Upper lobe of right lung (tissue), 1 donor: ENCODE data around the gene KIAA1755. TPM values are rescaled to one million over a fixed set of nuclear protein-coding genes. Genes with fewer than 3 reads are reported as not detected.
A peak's percentile ranks its signal among the peaks of the same experiment; 100 is the strongest.

ENCODE experiments used
- ATAC-seq: fragments of 200-7000 bp; cut with Tn5 transposase; one replicate; pipeline ENCODE4 v1.9.1; 2020; ENCODE audit warnings: mild to moderate bottlenecking, moderate library complexity
- DNase-seq: peaks from one replicate; pipeline ENCODE4 v3.0.0-alpha.2; 2020
- H3K27ac ChIP-seq: fragments of 200-600 bp; one replicate; pipeline ENCODE4 v1.8.0; 2022
- H3K27me3 ChIP-seq: fragments of 200-600 bp; one replicate; pipeline ENCODE4 v1.8.0; 2022; ENCODE audit warnings: mild to moderate bottlenecking
- H3K36me3 ChIP-seq: fragments of 200-600 bp; one replicate; pipeline ENCODE4 v1.8.0; 2022
- H3K4me1 ChIP-seq: fragments of 200-600 bp; one replicate; pipeline ENCODE4 v1.8.0; 2022
- H3K4me3 ChIP-seq: fragments of 200-600 bp; one replicate; pipeline ENCODE4 v1.8.0; 2022; ENCODE audit warnings: mild to moderate bottlenecking
- H3K9me3 ChIP-seq: fragments of 200-600 bp; one replicate; pipeline ENCODE4 v1.8.0; 2022
- intact Hi-C: fragments of 100-400 bp; cut with DNase I; formaldehyde crosslinking; loops from one replicate; pipeline ENCODE4 v1.11.0; 2022
- total RNA-seq: library from RNA; stranded (reverse); fragmentation: NEBNext Ultra II Directional; extraction: Animal tissue kit (Norgen Biotek cat#: 25700); gene quantifications from one replicate; pipeline ENCODE4 v1.2.1, GENCODE V29; 2021
- TF ChIP-seq, protein P1 (sequence below): fragments of 200-600 bp; IDR thresholded peaks from one replicate; pipeline ENCODE4 v1.8.0; 2022; ENCODE audit warnings: antibody characterized with exemption
- donor health status: DM: no; HTN: yes; CAD: no; lungs with severe emphysema.

Gene KIAA1755
- total RNA-seq, 1 donor from 2014 or later, result 2.3 TPM

DNA sequence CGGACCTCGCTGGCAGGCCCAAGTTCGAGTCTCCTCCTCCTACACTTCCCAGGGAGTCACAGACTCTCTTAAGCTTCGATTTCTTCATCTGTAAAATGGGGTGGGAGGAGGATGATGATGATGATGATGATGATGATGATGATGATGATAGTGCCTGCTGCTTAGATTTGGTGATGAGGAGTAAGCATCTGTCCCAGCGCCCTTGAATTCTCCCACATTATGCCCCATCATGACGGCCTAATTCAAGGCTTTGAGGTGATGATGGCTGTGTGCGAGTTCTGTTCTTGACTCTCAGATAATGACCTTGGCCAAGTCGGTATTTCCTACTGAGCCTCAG lies 487 bp upstream of the KIAA1755 start:
- ATAC-seq (no peak), DNase-seq (no peak)
- H3K27ac ChIP-seq, result no peak overlapping the region
- H3K4me3 ChIP-seq, result peak overlapping the region; percentile 42
- H3K36me3 ChIP-seq, result no peaks in the 10 kb centered on the region
- TF ChIP-seq, protein P1, sequence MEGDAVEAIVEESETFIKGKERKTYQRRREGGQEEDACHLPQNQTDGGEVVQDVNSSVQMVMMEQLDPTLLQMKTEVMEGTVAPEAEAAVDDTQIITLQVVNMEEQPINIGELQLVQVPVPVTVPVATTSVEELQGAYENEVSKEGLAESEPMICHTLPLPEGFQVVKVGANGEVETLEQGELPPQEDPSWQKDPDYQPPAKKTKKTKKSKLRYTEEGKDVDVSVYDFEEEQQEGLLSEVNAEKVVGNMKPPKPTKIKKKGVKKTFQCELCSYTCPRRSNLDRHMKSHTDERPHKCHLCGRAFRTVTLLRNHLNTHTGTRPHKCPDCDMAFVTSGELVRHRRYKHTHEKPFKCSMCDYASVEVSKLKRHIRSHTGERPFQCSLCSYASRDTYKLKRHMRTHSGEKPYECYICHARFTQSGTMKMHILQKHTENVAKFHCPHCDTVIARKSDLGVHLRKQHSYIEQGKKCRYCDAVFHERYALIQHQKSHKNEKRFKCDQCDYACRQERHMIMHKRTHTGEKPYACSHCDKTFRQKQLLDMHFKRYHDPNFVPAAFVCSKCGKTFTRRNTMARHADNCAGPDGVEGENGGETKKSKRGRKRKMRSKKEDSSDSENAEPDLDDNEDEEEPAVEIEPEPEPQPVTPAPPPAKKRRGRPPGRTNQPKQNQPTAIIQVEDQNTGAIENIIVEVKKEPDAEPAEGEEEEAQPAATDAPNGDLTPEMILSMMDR, result no peak
- peaks cover 7% of the 10 kb centered on the region for H3K4me1 ChIP-seq
- no peaks in the 10 kb centered on the region for H3K9me3 ChIP-seq
- H3K27me3 ChIP-seq, result peaks cover 20% of the 10 kb centered on the region
- intact Hi-C loops, result no loop called here

DNA sequence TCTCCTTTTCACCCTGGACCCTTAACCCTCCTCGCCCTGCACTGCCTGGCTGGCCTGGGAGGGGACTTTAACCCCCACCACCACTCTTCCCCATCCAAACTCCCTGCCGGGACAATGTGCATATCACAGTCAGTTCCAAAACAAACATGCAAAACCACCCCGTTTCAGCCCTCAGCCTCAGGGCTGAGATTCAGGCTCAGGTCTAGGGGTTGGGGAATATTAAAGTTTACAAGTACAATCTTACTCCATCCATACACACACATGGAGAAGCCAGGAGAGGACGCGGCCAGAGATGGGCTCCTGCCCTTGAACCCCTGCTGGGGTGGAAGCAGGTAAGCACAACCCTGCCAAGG lies 534 bp downstream of the KIAA1755 start:
- Histone ChIP-seq H3K36me3 (no peaks in the 10 kb centered on the region), H3K9me3 (no peaks in the 10 kb centered on the region), H3K4me3 (peak overlapping the region; percentile 42), H3K27ac (peak overlapping the region; percentile 51), H3K27me3 (peaks cover 20% of the 10 kb centered on the region), H3K4me1 (peaks cover 10% of the 10 kb centered on the region)
- ATAC-seq, result no peak
- DNase-seq, result no peak
- intact Hi-C loops, result no loop called here
- TF ChIP-seq, protein P1, result no peak

DNA sequence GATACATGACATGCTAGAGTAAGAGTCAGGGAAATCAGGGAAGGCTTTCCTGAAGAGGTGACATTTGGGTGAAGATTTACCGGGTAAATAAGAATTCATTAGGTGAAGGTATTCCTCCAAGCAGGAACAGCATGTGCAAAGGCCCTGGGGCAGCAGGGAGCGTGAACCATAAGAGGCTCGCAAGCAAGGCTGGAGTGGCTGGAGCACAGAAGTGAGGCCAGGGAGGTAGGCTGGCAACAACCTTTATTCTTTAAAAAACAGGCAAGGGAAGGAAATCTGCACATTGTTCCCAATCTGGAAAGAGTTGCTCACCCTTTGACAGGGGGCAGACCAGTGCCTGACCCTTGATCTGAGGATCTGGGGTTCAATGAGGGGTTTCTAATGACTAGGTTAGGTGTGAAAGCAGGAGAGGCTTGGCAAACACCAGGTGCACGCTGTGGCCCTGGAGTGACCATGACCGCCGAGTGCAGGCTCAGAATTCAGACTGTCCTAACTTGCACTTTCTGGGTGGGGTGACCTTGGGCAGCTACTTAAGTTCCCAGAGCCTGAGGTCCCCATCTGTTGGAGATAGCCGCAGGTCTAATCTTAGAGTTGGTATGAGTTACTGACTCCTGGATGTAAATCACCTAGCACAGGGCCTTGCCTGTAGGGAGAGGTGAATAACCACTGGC lies 1.9 kb downstream of the KIAA1755 start:
- H3K9me3 ChIP-seq, result no peaks in the 10 kb centered on the region
- DNase-seq (no peak), ATAC-seq (no peak)
- no peak overlapping the region for H3K27ac ChIP-seq
- intact Hi-C loops, result no loop called here
- peaks cover 10% of the 10 kb centered on the region for H3K4me1 ChIP-seq
- H3K27me3 ChIP-seq, result peaks cover 24% of the 10 kb centered on the region
- TF ChIP-seq, protein P1, result no peak
- H3K4me3 ChIP-seq, result no peak overlapping the region
- H3K36me3 ChIP-seq, result no peaks in the 10 kb centered on the region

DNA sequence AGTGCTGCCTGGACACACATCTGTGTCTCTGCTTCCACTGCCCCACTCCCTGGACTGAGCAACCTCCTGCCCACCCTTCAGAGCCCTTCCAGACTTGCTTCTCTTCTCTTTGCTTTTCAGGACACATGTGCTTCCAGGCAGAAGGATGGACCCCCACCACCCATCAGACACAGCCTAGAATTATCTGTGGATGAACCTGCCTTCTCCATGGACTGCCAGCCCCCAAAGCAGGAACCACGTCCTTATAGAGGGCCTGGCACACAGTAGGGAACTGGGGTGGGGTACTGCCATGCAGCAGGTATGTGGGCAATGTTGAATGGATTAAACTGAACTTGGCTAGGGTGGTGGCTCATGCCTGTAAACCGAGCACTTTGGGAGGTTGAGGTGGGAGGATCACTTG lies 3.6 kb downstream of the KIAA1755 start:
- ATAC-seq (no peak), DNase-seq (no peak)
- no peak overlapping the region for H3K4me3 ChIP-seq
- no peaks in the 10 kb centered on the region for H3K36me3 ChIP-seq
- intact Hi-C loops, result no loop called here
- no peak overlapping the region for H3K27ac ChIP-seq
- H3K9me3 ChIP-seq, result no peaks in the 10 kb centered on the region
- H3K4me1 ChIP-seq, result peaks cover 10% of the 10 kb centered on the region
- TF ChIP-seq, protein P1, result no peak
- peaks cover 20% of the 10 kb centered on the region for H3K27me3 ChIP-seq

DNA sequence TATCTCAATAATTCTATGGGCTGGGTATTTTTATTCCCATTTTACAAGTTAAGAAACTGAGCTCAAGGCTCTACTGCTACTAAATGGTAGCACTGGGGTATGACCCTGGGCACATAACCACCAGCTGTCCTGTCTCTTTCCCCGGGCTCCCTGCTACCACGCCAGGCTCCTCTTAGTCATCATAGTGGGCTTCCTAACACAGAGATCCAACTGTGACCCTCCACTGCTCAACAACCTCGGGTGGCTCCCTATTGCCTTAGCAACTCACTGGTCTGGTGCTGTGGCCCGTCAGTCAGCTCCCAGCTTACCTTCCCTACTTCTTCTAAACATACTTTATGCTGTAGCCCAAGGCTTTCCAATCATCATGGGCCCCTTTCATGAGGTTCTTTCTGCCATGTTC lies 4.5 kb downstream of the KIAA1755 start:
- H3K9me3 ChIP-seq, result no peaks in the 10 kb centered on the region
- intact Hi-C loops, result no loop called here

More for the DNA sequence above, 4.5 kb downstream of the KIAA1755 start:
- ATAC-seq (no peak), DNase-seq (no peak)
- H3K4me3 ChIP-seq, result no peak overlapping the region
- H3K4me1 ChIP-seq, result peaks cover 10% of the 10 kb centered on the region
- H3K27me3 ChIP-seq, result peaks cover 15% of the 10 kb centered on the region
- TF ChIP-seq, protein P1, result no peak
- H3K27ac ChIP-seq, result no peak overlapping the region
- no peaks in the 10 kb centered on the region for H3K36me3 ChIP-seq
